HL-60 (cell line): ENCODE measurements around the gene PDPN.

ENCODE experiments used
- CTCF ChIP-seq: IDR thresholded peaks from one replicate; pipeline ENCODE4 v1.5.1; 2011; ENCODE audit warnings: low read length, control low read depth, inconsistent platforms; ENCODE audit not compliant: insufficient read depth
- POLR2AphosphoS5 ChIP-seq: IDR thresholded peaks from 2 replicates; pipeline ENCODE4 v1.6.1; 2012; ENCODE audit warnings: low read depth
- SPI1 ChIP-seq: IDR thresholded peaks from 2 replicates; pipeline ENCODE4 v1.6.1; 2012; ENCODE audit warnings: low read depth, mild to moderate bottlenecking, borderline replicate concordance
- TF ChIP-seq, protein P1 (sequence below): IDR thresholded peaks from 2 replicates; pipeline ENCODE4 v1.6.1; 2012; ENCODE audit warnings: low read depth; ENCODE audit not compliant: insufficient replicate concordance

GRCh38 chr1:13623021-13623637 is 39.5 kb downstream of the PDPN start:
- TF ChIP-seq CTCF (no peak), SPI1 (no peak), POLR2AphosphoS5 (no peak)
- TF ChIP-seq, protein P1, sequence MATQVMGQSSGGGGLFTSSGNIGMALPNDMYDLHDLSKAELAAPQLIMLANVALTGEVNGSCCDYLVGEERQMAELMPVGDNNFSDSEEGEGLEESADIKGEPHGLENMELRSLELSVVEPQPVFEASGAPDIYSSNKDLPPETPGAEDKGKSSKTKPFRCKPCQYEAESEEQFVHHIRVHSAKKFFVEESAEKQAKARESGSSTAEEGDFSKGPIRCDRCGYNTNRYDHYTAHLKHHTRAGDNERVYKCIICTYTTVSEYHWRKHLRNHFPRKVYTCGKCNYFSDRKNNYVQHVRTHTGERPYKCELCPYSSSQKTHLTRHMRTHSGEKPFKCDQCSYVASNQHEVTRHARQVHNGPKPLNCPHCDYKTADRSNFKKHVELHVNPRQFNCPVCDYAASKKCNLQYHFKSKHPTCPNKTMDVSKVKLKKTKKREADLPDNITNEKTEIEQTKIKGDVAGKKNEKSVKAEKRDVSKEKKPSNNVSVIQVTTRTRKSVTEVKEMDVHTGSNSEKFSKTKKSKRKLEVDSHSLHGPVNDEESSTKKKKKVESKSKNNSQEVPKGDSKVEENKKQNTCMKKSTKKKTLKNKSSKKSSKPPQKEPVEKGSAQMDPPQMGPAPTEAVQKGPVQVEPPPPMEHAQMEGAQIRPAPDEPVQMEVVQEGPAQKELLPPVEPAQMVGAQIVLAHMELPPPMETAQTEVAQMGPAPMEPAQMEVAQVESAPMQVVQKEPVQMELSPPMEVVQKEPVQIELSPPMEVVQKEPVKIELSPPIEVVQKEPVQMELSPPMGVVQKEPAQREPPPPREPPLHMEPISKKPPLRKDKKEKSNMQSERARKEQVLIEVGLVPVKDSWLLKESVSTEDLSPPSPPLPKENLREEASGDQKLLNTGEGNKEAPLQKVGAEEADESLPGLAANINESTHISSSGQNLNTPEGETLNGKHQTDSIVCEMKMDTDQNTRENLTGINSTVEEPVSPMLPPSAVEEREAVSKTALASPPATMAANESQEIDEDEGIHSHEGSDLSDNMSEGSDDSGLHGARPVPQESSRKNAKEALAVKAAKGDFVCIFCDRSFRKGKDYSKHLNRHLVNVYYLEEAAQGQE: no peak
